ENCODE data around the gene CFAP46. TPM values are rescaled to one million over a fixed set of nuclear protein-coding genes. Genes with fewer than 3 reads are reported as not detected.

CFAP46 gene
- total and polyA plus RNA-seq, 2 experiments from 2014 or later = 2.2 to 2.4 TPM

- Histone ChIP-seq H3K36me3 (replicated peaks; ENCODE audit: insufficient read depth, low read depth) (no peaks in the 10 kb centered on the region), H3K27me3 (no peaks in the 10 kb centered on the region), H4K20me1 (ENCODE audit: insufficient read depth, poor library complexity, severe bottlenecking) (no peaks in the 10 kb centered on the region), H2AFZ (no peak overlapping the region), H3K27ac (no peak overlapping the region), H3K4me3 (no peak overlapping the region), H3K4me1 (ENCODE audit: insufficient read depth) (no peaks in the 10 kb centered on the region), H3K4me2 (no peak overlapping the region), H3K9me2 (replicated peaks; ENCODE audit: insufficient read depth) (no peaks in the 10 kb centered on the region), H3K9me3 (ENCODE audit: low read depth) (no peaks in the 10 kb centered on the region), H3K79me2 (no peaks in the 10 kb centered on the region)
- no peak for DNase-seq (ENCODE audit: low spot score)
- no peak for TF ChIP-seq EZH2 (IDR thresholded peaks at IDR 0.05; ENCODE audit: borderline replicate concordance)
- no peak for TF ChIP-seq EZH2phosphoT487 (IDR thresholded peaks at IDR 0.05; ENCODE audit: low read depth, severe bottlenecking, unreplicated experiment)
- TF ChIP-seq, protein P1, sequence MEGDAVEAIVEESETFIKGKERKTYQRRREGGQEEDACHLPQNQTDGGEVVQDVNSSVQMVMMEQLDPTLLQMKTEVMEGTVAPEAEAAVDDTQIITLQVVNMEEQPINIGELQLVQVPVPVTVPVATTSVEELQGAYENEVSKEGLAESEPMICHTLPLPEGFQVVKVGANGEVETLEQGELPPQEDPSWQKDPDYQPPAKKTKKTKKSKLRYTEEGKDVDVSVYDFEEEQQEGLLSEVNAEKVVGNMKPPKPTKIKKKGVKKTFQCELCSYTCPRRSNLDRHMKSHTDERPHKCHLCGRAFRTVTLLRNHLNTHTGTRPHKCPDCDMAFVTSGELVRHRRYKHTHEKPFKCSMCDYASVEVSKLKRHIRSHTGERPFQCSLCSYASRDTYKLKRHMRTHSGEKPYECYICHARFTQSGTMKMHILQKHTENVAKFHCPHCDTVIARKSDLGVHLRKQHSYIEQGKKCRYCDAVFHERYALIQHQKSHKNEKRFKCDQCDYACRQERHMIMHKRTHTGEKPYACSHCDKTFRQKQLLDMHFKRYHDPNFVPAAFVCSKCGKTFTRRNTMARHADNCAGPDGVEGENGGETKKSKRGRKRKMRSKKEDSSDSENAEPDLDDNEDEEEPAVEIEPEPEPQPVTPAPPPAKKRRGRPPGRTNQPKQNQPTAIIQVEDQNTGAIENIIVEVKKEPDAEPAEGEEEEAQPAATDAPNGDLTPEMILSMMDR (IDR thresholded peaks at IDR 0.05; ENCODE audit: poor library complexity) = no peak
- 96% methylated on average over 12 of the region's 12 CpGs for WGBS (ENCODE audit: low lambda C conversion rate, missing lambda C conversion rate)
These were observed 12.9 kb downstream of the CFAP46 start for GRCh38 chr10:132929480-132929879.

DNA sequence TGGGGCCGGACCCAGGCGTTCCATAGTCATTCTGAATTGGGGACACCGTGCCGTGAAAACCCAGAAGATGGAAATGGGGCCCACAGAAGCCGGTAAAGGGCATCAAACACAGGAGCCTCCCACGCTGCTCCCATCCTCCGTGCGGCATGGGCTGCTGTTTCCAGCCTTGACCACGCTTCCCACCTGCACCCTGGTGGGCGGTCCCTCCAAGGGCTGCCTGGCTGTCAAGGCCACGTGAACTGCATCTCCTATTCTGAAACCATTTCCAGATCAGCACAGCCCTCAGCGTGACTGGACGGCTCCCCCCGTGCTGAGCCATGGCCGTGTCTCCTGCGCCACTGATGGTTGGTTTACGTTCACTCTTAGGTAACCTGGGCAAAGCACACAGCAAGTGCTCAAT, 14.1 kb downstream of the CFAP46 start:
- TF ChIP-seq, protein P1 (IDR thresholded peaks at IDR 0.05; ENCODE audit: poor library complexity) = no peak
- TF ChIP-seq EZH2 (IDR thresholded peaks at IDR 0.05; ENCODE audit: borderline replicate concordance) (no peak), EZH2phosphoT487 (IDR thresholded peaks at IDR 0.05; ENCODE audit: low read depth, severe bottlenecking, unreplicated experiment) (no peak)
- H3K27ac ChIP-seq = no peak overlapping the region
- H3K9me2 ChIP-seq (replicated peaks; ENCODE audit: insufficient read depth) = no peaks in the 10 kb centered on the region
- no peaks in the 10 kb centered on the region for H3K27me3 ChIP-seq
- no peaks in the 10 kb centered on the region for H3K9me3 ChIP-seq (ENCODE audit: low read depth)
- no peak overlapping the region for H3K4me3 ChIP-seq
- H3K4me1 ChIP-seq (ENCODE audit: insufficient read depth) = no peaks in the 10 kb centered on the region
- H3K4me2 ChIP-seq = no peak overlapping the region
- no peaks in the 10 kb centered on the region for H4K20me1 ChIP-seq (ENCODE audit: insufficient read depth, poor library complexity, severe bottlenecking)
- 93% methylated on average over 17 of the region's 17 CpGs for WGBS (ENCODE audit: low lambda C conversion rate, missing lambda C conversion rate)
- no peak for DNase-seq (ENCODE audit: low spot score)
- H3K79me2 ChIP-seq = no peaks in the 10 kb centered on the region
- H2AFZ ChIP-seq = no peak overlapping the region
- H3K36me3 ChIP-seq (replicated peaks; ENCODE audit: insufficient read depth, low read depth) = no peaks in the 10 kb centered on the region

GRCh38 chr10:132927824-132928223, 14.5 kb downstream of the CFAP46 start:
- Histone ChIP-seq H3K27ac (no peak overlapping the region), H2AFZ (no peak overlapping the region), H3K27me3 (no peaks in the 10 kb centered on the region), H3K4me3 (no peak overlapping the region), H3K9me3 (ENCODE audit: low read depth) (no peaks in the 10 kb centered on the region), H3K4me2 (no peak overlapping the region), H3K36me3 (replicated peaks; ENCODE audit: insufficient read depth, low read depth) (no peaks in the 10 kb centered on the region), H4K20me1 (ENCODE audit: insufficient read depth, poor library complexity, severe bottlenecking) (no peaks in the 10 kb centered on the region), H3K4me1 (ENCODE audit: insufficient read depth) (no peaks in the 10 kb centered on the region), H3K79me2 (no peaks in the 10 kb centered on the region), H3K9me2 (replicated peaks; ENCODE audit: insufficient read depth) (no peaks in the 10 kb centered on the region)
- TF ChIP-seq EZH2 (IDR thresholded peaks at IDR 0.05; ENCODE audit: borderline replicate concordance) (no peak), EZH2phosphoT487 (IDR thresholded peaks at IDR 0.05; ENCODE audit: low read depth, severe bottlenecking, unreplicated experiment) (no peak)
- TF ChIP-seq, protein P1 (IDR thresholded peaks at IDR 0.05; ENCODE audit: poor library complexity) = no peak
- DNase-seq (ENCODE audit: low spot score) = no peak
- 92% methylated on average over 8 of the region's 11 CpGs for WGBS (ENCODE audit: low lambda C conversion rate, missing lambda C conversion rate)

Measured in hepatocyte (in vitro differentiated cells).